Measurements from ENCODE around the gene STX3.

- TF ChIP-seq POLR2A (IDR thresholded peaks at IDR 0.05) (no peak), POLR2AphosphoS5 (IDR thresholded peaks at IDR 0.05) (no peak), CTCF (IDR thresholded peaks at IDR 0.05) (no peak), EP300 (IDR thresholded peaks at IDR 0.05) (no peak)
Observed at GRCh38 chr11:59854871-59855270, 99.7 kb downstream of the STX3 start.
